Measurements from ENCODE around the gene U2SURP.
"Not testable (repeated sequence)": the region's sequence is repeated elsewhere in the genome, so short reads cannot be mapped to it uniquely, and the experiment has no call there.

U2SURP gene

DNA sequence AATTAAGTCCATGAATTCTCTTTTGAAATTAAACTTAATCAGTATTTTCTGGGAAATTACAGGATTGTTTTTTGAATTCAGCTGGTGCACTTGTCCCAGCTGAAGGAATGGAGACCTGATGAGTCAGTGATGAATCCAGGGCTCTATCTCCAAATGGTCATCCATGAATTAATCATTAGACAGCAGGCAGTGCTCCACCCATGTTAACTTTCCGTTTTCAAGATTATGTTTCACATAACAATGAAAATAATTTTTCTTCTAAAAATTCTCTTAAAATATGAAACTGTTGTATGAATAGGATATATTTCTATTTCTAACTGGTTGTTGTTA is 24.0 kb upstream of the U2SURP start:
- Histone ChIP-seq H3K27me3 (ENCODE audit: control insufficient read depth in 1 of 2, insufficient read depth in 2 of 2, low read length in 2 of 2) (no peaks in the 10 kb centered on the region), H3K36me3 (ENCODE audit: control insufficient read depth in 2 of 2, insufficient read depth in 2 of 2, low read length in 2 of 2) (no peaks in the 10 kb centered on the region), H3K4me1 (ENCODE audit: control insufficient read depth, insufficient read depth, low read length) (peaks cover 3% of the 10 kb centered on the region), H3K9ac (ENCODE audit: low read length in 2 of 2) (no peak overlapping the region), H3K9me3 (ENCODE audit: control insufficient read depth in 2 of 2, low read length in 2 of 2) (no peaks in the 10 kb centered on the region), H3K27ac (ENCODE audit: low read length) (no peak overlapping the region), H3K4me3 (ENCODE audit: low read length in 2 of 2) (no peak overlapping the region)

DNA sequence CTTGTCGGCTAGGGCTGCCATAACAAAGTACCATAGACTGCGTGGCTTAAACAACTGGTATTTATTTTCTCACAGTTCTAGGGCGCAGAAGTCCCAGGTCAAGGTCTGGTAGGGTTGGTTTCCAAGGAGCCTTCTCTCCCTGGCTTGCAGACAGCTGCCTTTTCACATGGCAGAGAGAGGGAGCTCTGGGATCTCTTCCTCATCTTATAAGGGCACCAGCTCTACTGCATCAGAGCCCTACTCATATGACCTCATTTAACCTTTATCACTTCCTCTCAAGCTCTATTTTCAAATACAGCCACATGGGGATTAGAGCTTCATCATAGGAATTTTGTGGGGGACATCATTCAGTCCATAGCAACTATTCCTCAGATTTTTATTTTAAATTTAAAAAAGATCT is 20.3 kb upstream of the U2SURP start:
- Histone ChIP-seq H3K27ac (ENCODE audit: low read length) (no peak overlapping the region), H3K9ac (ENCODE audit: low read length in 2 of 2) (no peak overlapping the region), H3K9me3 (ENCODE audit: control insufficient read depth in 2 of 2, low read length in 2 of 2) (no peaks in the 10 kb centered on the region), H3K4me3 (ENCODE audit: low read length in 2 of 2) (no peak overlapping the region), H3K4me1 (ENCODE audit: control insufficient read depth, insufficient read depth, low read length) (peaks cover 3% of the 10 kb centered on the region), H3K36me3 (ENCODE audit: control insufficient read depth in 2 of 2, insufficient read depth in 2 of 2, low read length in 2 of 2) (no peaks in the 10 kb centered on the region), H3K27me3 (ENCODE audit: control insufficient read depth in 1 of 2, insufficient read depth in 2 of 2, low read length in 2 of 2) (no peaks in the 10 kb centered on the region)

DNA sequence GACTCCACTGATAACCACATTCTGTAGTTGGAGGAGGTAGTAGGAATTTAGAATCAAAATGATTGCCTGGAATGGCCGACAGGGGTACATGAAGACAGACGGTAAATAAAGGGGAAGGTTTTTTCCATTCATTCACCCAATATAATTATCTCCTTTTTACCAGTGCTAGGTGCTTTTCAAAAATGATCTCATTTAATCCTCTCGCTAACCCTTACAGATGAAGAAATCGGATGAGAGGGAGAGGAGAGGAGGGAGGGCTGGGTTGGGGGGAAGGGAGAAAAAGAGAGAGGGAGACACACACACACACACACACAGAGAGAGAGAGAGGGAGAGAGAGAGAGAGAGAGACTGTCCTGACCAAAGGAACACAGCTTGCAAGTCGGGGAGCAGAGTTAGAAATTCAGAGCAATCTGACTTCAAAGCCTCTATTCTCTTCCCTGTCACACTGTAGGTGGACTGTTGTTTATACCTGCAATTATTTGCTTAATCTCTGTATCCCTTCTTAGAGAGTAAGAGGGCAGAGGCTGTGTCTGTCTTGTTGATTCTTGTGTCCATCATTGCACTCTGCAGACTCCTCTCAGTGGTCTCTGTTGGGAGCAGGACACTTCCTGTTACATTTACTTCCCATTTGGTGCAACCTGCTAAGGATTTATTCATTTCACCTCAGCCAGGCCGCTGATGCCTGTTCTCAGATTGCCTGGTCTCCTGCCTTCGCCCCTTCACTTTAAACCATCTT is 19.2 kb upstream of the U2SURP start:
- Histone ChIP-seq H3K27me3 (ENCODE audit: control insufficient read depth in 1 of 2, insufficient read depth in 2 of 2, low read length in 2 of 2) (no peaks in the 10 kb centered on the region), H3K4me3 (ENCODE audit: low read length in 2 of 2) (no peak overlapping the region), H3K27ac (ENCODE audit: low read length) (no peak overlapping the region), H3K9ac (ENCODE audit: low read length in 2 of 2) (no peak overlapping the region), H3K9me3 (ENCODE audit: control insufficient read depth in 2 of 2, low read length in 2 of 2) (no peaks in the 10 kb centered on the region), H3K36me3 (ENCODE audit: control insufficient read depth in 2 of 2, insufficient read depth in 2 of 2, low read length in 2 of 2) (no peaks in the 10 kb centered on the region), H3K4me1 (ENCODE audit: control insufficient read depth, insufficient read depth, low read length) (no peaks in the 10 kb centered on the region)

DNA sequence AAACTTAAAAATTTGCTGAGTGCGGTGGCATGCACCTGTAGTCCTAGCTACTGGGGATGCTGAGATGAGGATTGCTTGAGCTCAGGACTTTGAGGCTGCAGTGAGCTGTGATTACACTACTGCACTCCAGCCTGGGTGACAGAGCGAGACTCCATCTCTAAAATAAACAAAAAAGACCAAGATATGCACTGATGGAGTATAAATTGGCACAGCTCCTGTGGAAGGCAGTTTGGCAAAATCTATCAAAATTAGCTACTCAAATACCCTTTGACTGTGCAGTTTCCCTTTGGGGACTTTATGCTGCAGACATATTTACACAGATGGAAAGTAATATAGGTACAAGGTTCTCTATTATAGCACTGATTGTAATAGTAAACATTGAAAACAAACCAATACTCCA is 18.1 kb upstream of the U2SURP start:
- no peak overlapping the region for H3K9ac ChIP-seq (ENCODE audit: low read length in 2 of 2)
- no peaks in the 10 kb centered on the region for H3K4me1 ChIP-seq (ENCODE audit: control insufficient read depth, insufficient read depth, low read length)
- H3K36me3 ChIP-seq (ENCODE audit: control insufficient read depth in 2 of 2, insufficient read depth in 2 of 2, low read length in 2 of 2): no peaks in the 10 kb centered on the region
- H3K27ac ChIP-seq (ENCODE audit: low read length): no peak overlapping the region
- no peak overlapping the region for H3K4me3 ChIP-seq (ENCODE audit: low read length in 2 of 2)
- no peaks in the 10 kb centered on the region for H3K9me3 ChIP-seq (ENCODE audit: control insufficient read depth in 2 of 2, low read length in 2 of 2)
- H3K27me3 ChIP-seq (ENCODE audit: control insufficient read depth in 1 of 2, insufficient read depth in 2 of 2, low read length in 2 of 2): no peaks in the 10 kb centered on the region

DNA sequence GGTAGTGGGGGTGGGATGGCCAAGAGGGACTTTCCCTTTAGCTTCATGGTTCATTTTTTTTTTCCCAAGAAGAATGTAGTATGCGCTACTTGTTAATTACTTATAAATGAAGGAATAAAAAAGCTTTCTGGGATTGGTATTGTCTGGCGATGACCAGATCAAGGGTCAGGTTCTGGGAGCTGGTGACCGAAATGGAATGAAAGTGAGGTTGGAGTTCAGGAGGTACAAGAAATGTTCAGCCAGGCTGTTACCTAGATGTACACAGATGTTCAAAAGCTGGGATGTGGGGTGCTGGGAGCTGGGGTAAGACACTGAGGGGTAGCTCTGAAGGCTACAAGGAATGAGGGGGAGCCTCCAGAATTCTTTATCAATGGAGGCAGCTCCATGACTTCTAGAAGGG is 17.1 kb upstream of the U2SURP start:
- Histone ChIP-seq H3K9me3 (ENCODE audit: control insufficient read depth in 2 of 2, low read length in 2 of 2) (no peaks in the 10 kb centered on the region), H3K9ac (ENCODE audit: low read length in 2 of 2) (no peak overlapping the region), H3K27me3 (ENCODE audit: control insufficient read depth in 1 of 2, insufficient read depth in 2 of 2, low read length in 2 of 2) (no peaks in the 10 kb centered on the region), H3K4me3 (ENCODE audit: low read length in 2 of 2) (no peak overlapping the region), H3K36me3 (ENCODE audit: control insufficient read depth in 2 of 2, insufficient read depth in 2 of 2, low read length in 2 of 2) (no peaks in the 10 kb centered on the region), H3K27ac (ENCODE audit: low read length) (no peak overlapping the region), H3K4me1 (ENCODE audit: control insufficient read depth, insufficient read depth, low read length) (no peaks in the 10 kb centered on the region)

DNA sequence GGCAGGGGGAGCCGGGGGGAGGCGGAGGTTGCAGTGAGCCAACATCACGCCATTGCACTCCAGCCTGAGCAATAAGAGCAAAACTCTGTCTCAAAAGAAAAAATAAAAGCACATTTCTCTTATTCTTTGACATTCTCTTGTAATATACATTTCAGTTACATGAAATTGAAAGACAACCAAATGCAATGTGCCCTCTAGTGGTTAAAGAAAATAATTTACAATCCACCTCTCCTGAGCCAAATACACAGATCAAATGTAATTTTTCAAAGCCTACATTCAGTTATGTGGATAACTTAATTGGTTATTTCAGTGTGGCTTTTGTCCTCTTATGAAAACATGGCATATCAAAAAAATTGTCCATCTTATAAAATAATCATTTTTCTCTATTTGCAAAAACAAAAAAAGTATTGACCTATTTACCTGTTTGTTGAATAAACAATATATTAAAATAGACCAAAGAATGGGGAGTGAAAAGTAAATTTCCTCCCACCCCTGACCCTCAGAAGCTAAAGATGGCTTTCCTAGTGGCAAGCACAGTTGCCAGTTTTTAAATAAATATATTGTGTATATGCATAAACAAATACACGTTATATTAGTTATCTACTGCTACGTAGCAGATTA is 14.2 kb upstream of the U2SURP start:
- Histone ChIP-seq H3K4me1 (ENCODE audit: control insufficient read depth, insufficient read depth, low read length) (peaks cover 2% of the 10 kb centered on the region), H3K9me3 (ENCODE audit: control insufficient read depth in 2 of 2, low read length in 2 of 2) (no peaks in the 10 kb centered on the region), H3K4me3 (ENCODE audit: low read length in 2 of 2) (no peak overlapping the region), H3K27me3 (ENCODE audit: control insufficient read depth in 1 of 2, insufficient read depth in 2 of 2, low read length in 2 of 2) (no peaks in the 10 kb centered on the region), H3K36me3 (ENCODE audit: control insufficient read depth in 2 of 2, insufficient read depth in 2 of 2, low read length in 2 of 2) (no peaks in the 10 kb centered on the region), H3K9ac (ENCODE audit: low read length in 2 of 2) (no peak overlapping the region), H3K27ac (ENCODE audit: low read length) (no peak overlapping the region)

DNA sequence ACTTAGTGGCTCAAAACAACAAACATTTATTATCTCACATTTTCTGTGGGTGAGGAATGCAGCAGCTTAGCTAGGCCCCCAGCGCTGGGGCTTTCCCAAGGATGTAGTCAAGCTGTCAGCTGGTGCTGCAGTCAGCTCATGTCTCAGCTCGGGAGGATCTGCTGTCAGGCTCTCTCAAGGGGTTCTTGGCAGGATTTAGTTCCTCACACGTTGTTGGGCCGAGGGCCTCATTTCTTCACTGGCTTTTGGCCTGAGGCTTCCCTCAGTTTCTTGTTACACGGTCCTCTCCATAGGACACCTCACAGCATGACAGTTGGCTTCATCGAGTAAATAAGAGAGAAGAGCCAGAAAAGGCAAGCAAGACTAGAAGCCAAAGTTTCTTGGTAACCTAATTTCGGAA is 13.7 kb upstream of the U2SURP start:
- no peaks in the 10 kb centered on the region for H3K36me3 ChIP-seq (ENCODE audit: control insufficient read depth in 2 of 2, insufficient read depth in 2 of 2, low read length in 2 of 2)
- H3K4me1 ChIP-seq (ENCODE audit: control insufficient read depth, insufficient read depth, low read length): peaks cover 2% of the 10 kb centered on the region
- no peaks in the 10 kb centered on the region for H3K9me3 ChIP-seq (ENCODE audit: control insufficient read depth in 2 of 2, low read length in 2 of 2)
- no peak overlapping the region for H3K9ac ChIP-seq (ENCODE audit: low read length in 2 of 2)
- H3K4me3 ChIP-seq (ENCODE audit: low read length in 2 of 2): no peak overlapping the region
- H3K27me3 ChIP-seq (ENCODE audit: control insufficient read depth in 1 of 2, insufficient read depth in 2 of 2, low read length in 2 of 2): no peaks in the 10 kb centered on the region
- H3K27ac ChIP-seq (ENCODE audit: low read length): no peak overlapping the region

DNA sequence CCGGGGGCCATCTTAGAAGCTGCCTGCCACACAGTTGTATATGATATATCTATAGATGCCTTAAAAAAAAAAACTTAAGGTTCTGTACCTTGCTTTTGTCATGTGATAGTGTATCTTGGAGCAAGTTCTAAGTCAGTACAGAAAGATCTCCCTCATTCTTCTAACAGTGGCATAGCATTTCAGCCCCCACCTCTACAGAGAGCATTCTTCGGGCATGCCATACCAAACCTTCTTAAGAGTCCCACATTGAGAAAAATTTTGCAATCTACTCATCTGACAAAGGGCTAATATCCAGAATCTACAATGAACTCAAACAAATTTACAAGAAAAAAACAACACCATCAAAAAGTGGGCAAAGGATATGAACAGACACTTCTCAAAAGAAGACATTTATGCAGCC is 13.1 kb upstream of the U2SURP start:
- not testable (repeated sequence) for H3K9me3 ChIP-seq (ENCODE audit: control insufficient read depth in 2 of 2, low read length in 2 of 2); H3K27ac ChIP-seq (ENCODE audit: low read length); H3K4me3 ChIP-seq (ENCODE audit: low read length in 2 of 2); H3K9ac ChIP-seq (ENCODE audit: low read length in 2 of 2); H3K36me3 ChIP-seq (ENCODE audit: control insufficient read depth in 2 of 2, insufficient read depth in 2 of 2, low read length in 2 of 2); H3K27me3 ChIP-seq (ENCODE audit: control insufficient read depth in 1 of 2, insufficient read depth in 2 of 2, low read length in 2 of 2); H3K4me1 ChIP-seq (ENCODE audit: control insufficient read depth, insufficient read depth, low read length)

DNA sequence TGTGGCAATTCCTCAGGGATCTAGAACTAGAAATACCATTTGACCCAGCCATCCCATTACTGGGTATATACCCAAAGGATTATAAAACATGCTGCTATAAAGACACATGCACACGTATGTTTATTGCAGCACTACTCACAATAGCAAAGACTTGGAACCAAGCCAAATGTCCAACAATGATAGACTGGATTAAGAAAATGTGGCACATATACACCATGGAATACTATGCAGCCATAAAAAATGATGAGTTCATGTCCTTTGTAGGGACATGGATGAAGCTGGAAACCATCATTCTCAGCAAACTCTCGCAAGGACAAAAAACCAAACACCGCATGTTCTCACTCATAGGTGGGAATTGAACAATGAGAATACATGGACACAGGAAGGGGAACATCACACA is 12.5 kb upstream of the U2SURP start:
- not testable (repeated sequence) for H3K9me3 ChIP-seq (ENCODE audit: control insufficient read depth in 2 of 2, low read length in 2 of 2); H3K27ac ChIP-seq (ENCODE audit: low read length); H3K36me3 ChIP-seq (ENCODE audit: control insufficient read depth in 2 of 2, insufficient read depth in 2 of 2, low read length in 2 of 2); H3K27me3 ChIP-seq (ENCODE audit: control insufficient read depth in 1 of 2, insufficient read depth in 2 of 2, low read length in 2 of 2); H3K4me3 ChIP-seq (ENCODE audit: low read length in 2 of 2); H3K9ac ChIP-seq (ENCODE audit: low read length in 2 of 2); H3K4me1 ChIP-seq (ENCODE audit: control insufficient read depth, insufficient read depth, low read length)

DNA sequence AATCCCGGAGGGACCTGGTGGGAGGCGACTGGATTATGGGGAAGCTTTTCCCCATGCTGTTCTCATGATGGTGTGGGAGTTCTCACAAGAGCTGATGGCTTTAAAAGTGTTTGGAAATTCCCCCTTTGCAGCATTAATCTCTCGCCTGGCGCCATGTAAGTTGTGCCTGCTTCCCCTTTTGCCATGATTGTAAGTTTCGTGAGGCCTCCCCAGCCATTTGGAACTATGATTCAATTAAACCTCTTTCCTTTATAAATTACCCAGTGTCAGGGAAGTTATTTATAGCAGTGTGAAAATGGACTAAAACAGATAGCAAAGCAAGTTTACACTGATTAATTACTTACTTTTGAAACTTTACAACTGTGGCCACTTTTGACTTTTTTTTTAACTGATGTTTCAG is 10.6 kb upstream of the U2SURP start:
- Histone ChIP-seq H3K36me3 (ENCODE audit: control insufficient read depth in 2 of 2, insufficient read depth in 2 of 2, low read length in 2 of 2) (no peaks in the 10 kb centered on the region), H3K4me3 (ENCODE audit: low read length in 2 of 2) (no peak overlapping the region), H3K27me3 (ENCODE audit: control insufficient read depth in 1 of 2, insufficient read depth in 2 of 2, low read length in 2 of 2) (no peaks in the 10 kb centered on the region), H3K27ac (ENCODE audit: low read length) (no peak overlapping the region), H3K9me3 (ENCODE audit: control insufficient read depth in 2 of 2, low read length in 2 of 2) (no peaks in the 10 kb centered on the region), H3K4me1 (ENCODE audit: control insufficient read depth, insufficient read depth, low read length) (peaks cover 2% of the 10 kb centered on the region), H3K9ac (ENCODE audit: low read length in 2 of 2) (no peak overlapping the region)

DNA sequence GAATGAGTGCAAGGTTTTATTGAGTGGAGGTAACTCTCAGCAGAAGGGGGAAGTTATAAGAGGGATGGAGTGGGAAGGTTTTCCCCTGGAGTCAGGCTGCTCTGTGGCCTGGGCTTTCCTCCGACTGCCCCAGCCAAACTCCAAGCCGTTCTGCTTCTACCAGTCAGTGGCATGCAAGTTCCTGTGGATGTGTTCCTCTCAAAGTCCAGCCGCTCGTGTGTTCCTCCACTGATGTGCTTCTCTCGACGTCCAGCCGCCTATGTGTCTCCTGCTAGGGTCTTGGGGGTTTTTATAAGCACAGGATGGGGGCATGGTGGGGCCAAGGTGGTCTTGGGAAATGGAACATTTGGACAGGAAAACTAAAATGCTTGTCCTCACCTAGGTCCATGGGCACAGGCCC is 9.0 kb upstream of the U2SURP start:
- H3K27ac ChIP-seq (ENCODE audit: low read length): no peak overlapping the region

More for the DNA sequence above, 9.0 kb upstream of the U2SURP start:
- Histone ChIP-seq H3K27me3 (ENCODE audit: control insufficient read depth in 1 of 2, insufficient read depth in 2 of 2, low read length in 2 of 2) (no peaks in the 10 kb centered on the region), H3K4me1 (ENCODE audit: control insufficient read depth, insufficient read depth, low read length) (peaks cover 3% of the 10 kb centered on the region), H3K9me3 (ENCODE audit: control insufficient read depth in 2 of 2, low read length in 2 of 2) (no peaks in the 10 kb centered on the region), H3K4me3 (ENCODE audit: low read length in 2 of 2) (no peak overlapping the region), H3K36me3 (ENCODE audit: control insufficient read depth in 2 of 2, insufficient read depth in 2 of 2, low read length in 2 of 2) (no peaks in the 10 kb centered on the region), H3K9ac (ENCODE audit: low read length in 2 of 2) (no peak overlapping the region)

Measured in stomach smooth muscle (tissue), 2 donors.